ENCODE measurements around the gene CCR2.
A peak's percentile ranks its signal among the peaks of the same experiment; 100 is the strongest.

CCR2 gene

GRCh38 chr3:46354984-46355383 lies 1.1 kb downstream of the CCR2 start:
- no peak for DNase-seq

- DNase-seq = no peak
Measured at GRCh38 chr3:46356276-46356675, 2.4 kb downstream of the CCR2 start.

GRCh38 chr3:46356909-46357308 lies 3.0 kb downstream of the CCR2 start:
- DNase-seq = no peak

GRCh38 chr3:46358466-46358865 lies 4.6 kb downstream of the CCR2 start:
- no peak for DNase-seq

GRCh38 chr3:46359733-46360493 lies 6.0 kb downstream of the CCR2 start:
- peak; percentile 41 for DNase-seq

GRCh38 chr3:46360907-46361306 lies 7.0 kb downstream of the CCR2 start:
- no peak for DNase-seq

GRCh38 chr3:46361408-46362283 lies 7.7 kb downstream of the CCR2 start:
- DNase-seq = no peak

- DNase-seq = no peak
Measured at GRCh38 chr3:46365041-46365440, 11.1 kb downstream of the CCR2 start.

GRCh38 chr3:46365737-46366524 lies 12.0 kb downstream of the CCR2 start:
- DNase-seq = no peak

- no peak for DNase-seq
Measured at GRCh38 chr3:46367811-46368210, 13.9 kb downstream of the CCR2 start.

- DNase-seq = peak; percentile 35
Measured at GRCh38 chr3:46368569-46368968, 14.7 kb downstream of the CCR2 start.

- DNase-seq = no peak
Measured at GRCh38 chr3:46369151-46369550, 15.2 kb downstream of the CCR2 start.

- no peak for DNase-seq
Measured at GRCh38 chr3:46369675-46370132, 15.8 kb downstream of the CCR2 start.

GRCh38 chr3:46370839-46371518 lies 17.1 kb downstream of the CCR2 start, which contains the start of gene CCR5:
TSS of gene CCR5 (plus strand) at chr3:46370946. CDS start at chr3:46372903, 1,957 bp downstream.
- DNase-seq = no peak

- no peak for DNase-seq
Measured at GRCh38 chr3:46371519-46372340, 17.8 kb downstream of the CCR2 start.

GRCh38 chr3:46372492-46373359 lies 18.8 kb downstream of the CCR2 start:
- peak; percentile 35 for DNase-seq

- DNase-seq = no peak
Measured at GRCh38 chr3:46374755-46375154, 20.8 kb downstream of the CCR2 start.

GRCh38 chr3:46375218-46375617 lies 21.3 kb downstream of the CCR2 start:
- no peak for DNase-seq

- no peak for DNase-seq
Measured at GRCh38 chr3:46375814-46376213, 21.9 kb downstream of the CCR2 start.

- DNase-seq = peak; percentile 72
Measured at GRCh38 chr3:46378426-46378942, 24.6 kb downstream of the CCR2 start.

All from midbrain (tissue), 1 donor.